Esophagus muscularis mucosa (tissue), 4 donors: ENCODE measurements around the gene DMRT1. TPM values are rescaled to one million over a fixed set of nuclear protein-coding genes. Genes with fewer than 3 reads are reported as not detected.

Experiments
- DNase-seq: peaks from one replicate; pipeline ENCODE4 v3.0.0-alpha.2; 2017; ENCODE audit errors: extremely low spot score
- H3K27ac ChIP-seq, 4 donors: fragments of 200-600 bp; sonication (generic); replicated peaks in 1 of 4; 1 replicate in 3 of 4; 2 replicates in 1 of 4; pipeline ENCODE4 v1.5.1; 2016 to 2019; ENCODE audit warnings: mild to moderate bottlenecking in 1 of 4
- H3K27me3 ChIP-seq, 4 donors: fragments of 200-600 bp; sonication (generic); one replicate each; pipeline versions ENCODE4 v1.5.1 to v1.6.0; 2016 to 2019
- H3K36me3 ChIP-seq, 4 donors: fragments of 200-600 bp; sonication (generic); one replicate each; pipeline ENCODE4 v1.5.1; 2016 to 2019
- H3K4me1 ChIP-seq, 4 donors: fragments of 200-600 bp; sonication (generic); one replicate each; pipeline ENCODE4 v1.5.1; 2016 to 2019
- H3K4me3 ChIP-seq, 4 donors: fragments of 200-600 bp; sonication (generic); 1 replicate in 2 of 4; 2 replicates in 2 of 4; pipeline ENCODE4 v1.5.1; 2016 to 2019; ENCODE audit warnings: mild to moderate bottlenecking in 4 of 4, moderate library complexity in 1 of 4
- H3K9me3 ChIP-seq, 4 donors: fragments of 200-600 bp; sonication (generic); 1 replicate in 3 of 4; 2 replicates in 1 of 4; pipeline ENCODE4 v1.5.1; 2016 to 2019
- EP300 ChIP-seq: sonication (generic); formaldehyde crosslinking; IDR thresholded peaks from one replicate; pipeline ENCODE4 v1.6.1; 2017; ENCODE audit warnings: antibody characterized with exemption
- POLR2A ChIP-seq: fragments of 450-650 bp; IDR thresholded peaks from one replicate; pipeline ENCODE4 v1.6.1; 2017; ENCODE audit warnings: antibody characterized with exemption, moderate library complexity, mild to moderate bottlenecking, low read depth
- POLR2AphosphoS5 ChIP-seq, 2 donors: sonication (generic); formaldehyde crosslinking; IDR thresholded peaks; one replicate each; pipeline ENCODE4 v1.6.1; 2017; ENCODE audit warnings: antibody characterized with exemption in 2 of 2
- WGBS: methylation state at CpG from one replicate; pipeline ENCODE4 v1.1.5; 2018; 5-methylcytosine and 5-hydroxymethylcytosine counted together
- intact Hi-C: fragments of 100-400 bp; cut with DNase I; formaldehyde crosslinking; loops from one replicate; pipeline ENCODE4 v1.15.1; 2023
- total RNA-seq, 4 donors: library from RNA; depleted of rRNA; stranded (reverse); fragments of >200 nt; gene quantifications; one replicate each; pipeline versions ENCODE4 v1.1.0 to v1.2.1, GENCODE V29; 2016
- TF ChIP-seq, protein P1 (sequence below), 3 experiments: fragments of 200-600 bp in 2 of 3; fragments of 450-650 bp in 1 of 3; sonication (generic) in 2 of 3; IDR thresholded peaks; one replicate each; pipeline ENCODE4 v1.5.1; 2017 to 2019; ENCODE audit warnings: antibody characterized with exemption in 3 of 3, mild to moderate bottlenecking in 2 of 3, moderate library complexity in 1 of 3

DMRT1 gene
- total RNA-seq, 4 donors from 2014 or later = not detected

DNA sequence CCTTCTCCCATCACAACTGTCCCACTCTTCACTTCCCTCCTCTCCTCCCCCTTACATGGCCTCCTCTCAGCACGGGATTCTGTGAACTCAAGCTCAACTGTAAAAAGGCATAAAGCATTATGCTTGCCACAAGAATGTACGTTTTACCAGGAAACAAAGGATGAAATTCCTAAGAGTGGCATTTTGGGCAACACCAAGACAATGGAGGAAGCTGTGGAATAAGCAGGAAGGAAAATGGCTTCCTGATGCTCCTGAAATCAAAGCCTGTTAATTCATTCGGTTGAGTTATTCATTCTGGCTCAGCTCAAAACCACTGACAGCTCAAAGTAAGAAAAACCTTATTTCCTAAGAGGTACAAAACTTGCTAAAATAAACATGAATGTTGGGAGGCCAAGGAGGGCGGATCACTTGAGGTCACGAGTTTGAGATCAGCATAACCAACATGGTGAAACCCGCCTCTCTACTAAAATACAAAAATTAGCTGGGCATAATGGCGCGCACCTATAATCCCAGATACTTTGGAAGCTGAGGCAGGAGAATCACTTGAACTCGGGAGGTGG is 40.8 kb upstream of the DMRT1 start:
- Histone ChIP-seq H3K4me3 (no peak overlapping the region), H3K36me3 (no peaks in the 10 kb centered on the region), H3K4me1 (no peaks in the 10 kb centered on the region), H3K27ac (no peak overlapping the region), H3K9me3 (no peaks in the 10 kb centered on the region), H3K27me3 (no peaks in the 10 kb centered on the region)
- no peak for DNase-seq
- 75% methylated on average over 9 of the region's 9 CpGs for WGBS
- intact Hi-C loops = loop anchor here (10.0 kb wide), 3 partner anchors 326 to 456 kb away; no protein-coding TSS in a partner anchor
- TF ChIP-seq EP300 (no peak), POLR2A (no peak), POLR2AphosphoS5 (IDR thresholded peaks at IDR 0.05) (no peak)
- TF ChIP-seq, protein P1, sequence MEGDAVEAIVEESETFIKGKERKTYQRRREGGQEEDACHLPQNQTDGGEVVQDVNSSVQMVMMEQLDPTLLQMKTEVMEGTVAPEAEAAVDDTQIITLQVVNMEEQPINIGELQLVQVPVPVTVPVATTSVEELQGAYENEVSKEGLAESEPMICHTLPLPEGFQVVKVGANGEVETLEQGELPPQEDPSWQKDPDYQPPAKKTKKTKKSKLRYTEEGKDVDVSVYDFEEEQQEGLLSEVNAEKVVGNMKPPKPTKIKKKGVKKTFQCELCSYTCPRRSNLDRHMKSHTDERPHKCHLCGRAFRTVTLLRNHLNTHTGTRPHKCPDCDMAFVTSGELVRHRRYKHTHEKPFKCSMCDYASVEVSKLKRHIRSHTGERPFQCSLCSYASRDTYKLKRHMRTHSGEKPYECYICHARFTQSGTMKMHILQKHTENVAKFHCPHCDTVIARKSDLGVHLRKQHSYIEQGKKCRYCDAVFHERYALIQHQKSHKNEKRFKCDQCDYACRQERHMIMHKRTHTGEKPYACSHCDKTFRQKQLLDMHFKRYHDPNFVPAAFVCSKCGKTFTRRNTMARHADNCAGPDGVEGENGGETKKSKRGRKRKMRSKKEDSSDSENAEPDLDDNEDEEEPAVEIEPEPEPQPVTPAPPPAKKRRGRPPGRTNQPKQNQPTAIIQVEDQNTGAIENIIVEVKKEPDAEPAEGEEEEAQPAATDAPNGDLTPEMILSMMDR (IDR thresholded peaks at IDR 0.05) = no peak

DNA sequence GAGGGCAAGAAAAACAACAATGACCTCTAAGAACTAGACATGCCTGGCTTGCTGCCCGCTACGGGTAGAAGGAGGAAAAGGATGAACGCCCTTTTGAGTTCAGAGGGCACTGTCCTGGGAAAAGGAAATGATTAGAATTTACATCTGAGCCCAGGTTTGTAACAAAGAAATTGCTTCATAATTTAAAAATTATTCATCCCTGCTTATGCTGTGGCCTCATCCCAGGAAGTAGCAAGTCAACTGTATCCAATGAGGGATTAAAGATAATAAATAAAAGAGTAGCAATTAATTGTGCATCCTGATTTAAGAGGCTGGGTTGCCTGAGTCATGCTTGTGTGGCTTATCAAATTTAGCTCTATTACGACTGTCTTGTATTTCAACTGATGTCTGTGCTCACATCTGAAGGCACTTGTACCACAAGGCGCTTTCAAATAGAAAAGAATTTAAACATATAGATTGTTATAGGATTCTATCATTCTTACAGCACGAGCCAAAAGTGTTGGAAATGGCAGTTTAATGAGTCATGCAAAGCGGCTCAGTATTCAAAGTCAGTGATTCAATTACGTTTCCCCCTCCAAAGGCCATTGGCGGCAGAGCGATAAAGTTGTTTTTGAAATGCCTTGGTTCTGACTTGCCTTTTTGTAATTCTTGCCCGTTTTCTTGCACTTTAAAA is 40.0 kb upstream of the DMRT1 start:
- H3K4me3 ChIP-seq = no peak overlapping the region
- intact Hi-C loops = loop anchor here (10.0 kb wide), 3 partner anchors 327 to 457 kb away; no protein-coding TSS in a partner anchor
- no peaks in the 10 kb centered on the region for H3K36me3 ChIP-seq
- no peak overlapping the region for H3K27ac ChIP-seq
- no peaks in the 10 kb centered on the region for H3K9me3 ChIP-seq
- DNase-seq = no peak
- WGBS = 64% methylated on average over 11 of the region's 11 CpGs
- H3K4me1 ChIP-seq = no peaks in the 10 kb centered on the region
- no peaks in the 10 kb centered on the region for H3K27me3 ChIP-seq
- TF ChIP-seq, protein P1 (IDR thresholded peaks at IDR 0.05) = no peak
- TF ChIP-seq POLR2A = no peak
- TF ChIP-seq POLR2AphosphoS5 (IDR thresholded peaks at IDR 0.05) = no peak

DNA sequence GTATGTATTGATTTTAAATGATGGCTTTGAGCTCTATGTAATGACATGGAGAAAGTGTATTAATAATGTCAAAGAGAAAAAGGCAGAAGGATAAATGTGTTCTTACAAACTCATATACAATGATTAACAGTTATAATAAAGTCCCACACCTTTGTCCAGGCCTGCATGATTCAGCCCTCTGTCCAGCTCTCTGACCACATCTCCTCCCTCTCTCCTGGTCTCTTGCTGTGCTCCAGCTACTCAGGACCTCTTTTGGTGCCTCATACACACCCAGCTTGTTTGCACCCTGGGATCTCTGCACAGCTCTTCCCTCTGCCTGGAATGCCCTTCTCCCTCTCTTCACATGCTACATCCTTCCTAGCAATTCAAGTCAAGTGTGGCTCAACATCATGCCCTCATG is 37.5 kb upstream of the DMRT1 start:
- H3K4me3 ChIP-seq = no peak overlapping the region
- intact Hi-C loops = loop anchor here (10.0 kb wide), 3 partner anchors 329 to 459 kb away; no protein-coding TSS in a partner anchor
- H3K9me3 ChIP-seq = no peaks in the 10 kb centered on the region
- H3K4me1 ChIP-seq = no peaks in the 10 kb centered on the region
- no peak for DNase-seq
- TF ChIP-seq POLR2AphosphoS5 (IDR thresholded peaks at IDR 0.05) (no peak), POLR2A (no peak), EP300 (no peak)
- TF ChIP-seq, protein P1 (IDR thresholded peaks at IDR 0.05) = no peak
- no peaks in the 10 kb centered on the region for H3K36me3 ChIP-seq
- no peak overlapping the region for H3K27ac ChIP-seq
- no peaks in the 10 kb centered on the region for H3K27me3 ChIP-seq

DNA sequence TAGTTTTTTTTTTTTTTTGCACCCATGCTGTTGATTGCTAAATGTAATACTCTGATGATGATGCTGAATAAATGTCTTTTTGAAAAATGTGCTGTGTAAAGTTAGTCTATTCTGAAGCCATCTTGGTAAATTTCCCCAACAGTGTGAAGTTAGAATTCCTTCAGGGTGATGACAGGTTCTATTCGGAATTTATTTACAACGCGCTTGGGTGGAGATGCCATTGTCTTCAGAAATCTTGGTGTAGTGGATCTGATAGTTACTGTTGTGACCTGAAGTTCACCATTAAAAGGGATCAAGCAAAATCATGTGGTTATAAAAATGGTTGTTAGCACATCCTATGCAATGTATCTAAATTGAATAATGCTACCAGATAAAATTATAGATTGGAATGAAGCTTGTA is 36.3 kb upstream of the DMRT1 start:
- Histone ChIP-seq H3K27ac (no peak overlapping the region), H3K4me3 (no peak overlapping the region), H3K36me3 (no peaks in the 10 kb centered on the region), H3K4me1 (no peaks in the 10 kb centered on the region), H3K27me3 (no peaks in the 10 kb centered on the region), H3K9me3 (no peaks in the 10 kb centered on the region)
- intact Hi-C loops = loop anchor here (5.0 to 10.0 kb wide), 4 partner anchors 193 to 460 kb away; no protein-coding TSS in a partner anchor
- no peak for TF ChIP-seq POLR2AphosphoS5 (IDR thresholded peaks at IDR 0.05)
- DNase-seq = no peak
- WGBS = 82% methylated on average over 3 of the region's 3 CpGs

DNA sequence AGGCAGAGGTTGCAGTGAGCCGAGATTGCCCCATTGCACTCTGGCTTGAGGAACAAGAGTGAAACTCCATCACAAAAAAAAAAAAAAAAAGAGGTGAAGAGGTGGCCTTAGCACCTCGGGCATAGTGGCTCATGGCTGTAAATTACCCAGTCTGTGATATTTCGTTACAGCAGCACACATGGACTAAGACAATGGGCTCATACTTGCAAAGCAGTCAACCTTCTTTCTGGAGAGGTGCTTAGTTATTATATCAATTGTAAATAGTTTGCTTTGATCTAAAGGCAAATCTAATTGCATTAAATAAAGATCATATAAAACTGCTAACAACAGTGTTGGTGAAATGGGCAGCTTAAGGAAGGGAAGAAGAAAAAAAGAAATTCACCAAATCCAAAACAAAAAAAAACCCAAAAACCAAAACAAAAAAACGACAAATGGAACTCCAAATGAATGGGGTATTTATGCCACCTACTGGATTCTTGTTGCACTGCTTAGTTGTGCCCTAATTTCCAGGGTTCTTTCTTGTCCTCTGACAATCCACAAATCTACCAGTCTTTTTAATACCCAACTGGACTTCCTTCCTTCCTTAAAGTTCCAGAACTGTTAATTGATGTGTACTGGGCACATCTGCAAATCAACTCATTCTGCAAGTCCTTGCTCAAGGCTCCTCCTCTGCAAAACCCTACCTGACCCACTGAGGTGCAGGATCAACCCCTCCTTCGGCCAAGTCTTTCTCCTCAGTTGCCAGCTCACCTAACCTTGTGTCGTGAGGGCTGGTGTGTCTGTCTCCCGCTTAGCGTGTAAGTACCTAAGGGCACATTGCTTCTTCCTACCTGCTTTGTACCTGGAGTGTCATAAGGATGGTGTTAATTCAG is 35.0 kb upstream of the DMRT1 start:
- Histone ChIP-seq H3K9me3 (no peaks in the 10 kb centered on the region), H3K4me3 (no peak overlapping the region), H3K27me3 (no peaks in the 10 kb centered on the region), H3K36me3 (no peaks in the 10 kb centered on the region), H3K4me1 (peaks cover 0 to 12% (median 9%) of the 10 kb centered on the region in 4 donors), H3K27ac (no peak overlapping the region)
- no peak for TF ChIP-seq POLR2AphosphoS5 (IDR thresholded peaks at IDR 0.05)
- TF ChIP-seq, protein P1 (IDR thresholded peaks at IDR 0.05) = peak; percentile 50 to 69 (median 66)
- no peak for TF ChIP-seq POLR2A
- WGBS = 62% methylated on average over 8 of the region's 8 CpGs
- no peak for DNase-seq
- intact Hi-C loops = loop anchor here (5.0 to 10.0 kb wide), 4 partner anchors 194 to 462 kb away; no protein-coding TSS in a partner anchor
